Measurements from ENCODE around the gene UBAC1.
A peak's percentile ranks its signal among the peaks of the same experiment; 100 is the strongest.

Gene UBAC1, protein sequence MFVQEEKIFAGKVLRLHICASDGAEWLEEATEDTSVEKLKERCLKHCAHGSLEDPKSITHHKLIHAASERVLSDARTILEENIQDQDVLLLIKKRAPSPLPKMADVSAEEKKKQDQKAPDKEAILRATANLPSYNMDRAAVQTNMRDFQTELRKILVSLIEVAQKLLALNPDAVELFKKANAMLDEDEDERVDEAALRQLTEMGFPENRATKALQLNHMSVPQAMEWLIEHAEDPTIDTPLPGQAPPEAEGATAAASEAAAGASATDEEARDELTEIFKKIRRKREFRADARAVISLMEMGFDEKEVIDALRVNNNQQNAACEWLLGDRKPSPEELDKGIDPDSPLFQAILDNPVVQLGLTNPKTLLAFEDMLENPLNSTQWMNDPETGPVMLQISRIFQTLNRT

DNA sequence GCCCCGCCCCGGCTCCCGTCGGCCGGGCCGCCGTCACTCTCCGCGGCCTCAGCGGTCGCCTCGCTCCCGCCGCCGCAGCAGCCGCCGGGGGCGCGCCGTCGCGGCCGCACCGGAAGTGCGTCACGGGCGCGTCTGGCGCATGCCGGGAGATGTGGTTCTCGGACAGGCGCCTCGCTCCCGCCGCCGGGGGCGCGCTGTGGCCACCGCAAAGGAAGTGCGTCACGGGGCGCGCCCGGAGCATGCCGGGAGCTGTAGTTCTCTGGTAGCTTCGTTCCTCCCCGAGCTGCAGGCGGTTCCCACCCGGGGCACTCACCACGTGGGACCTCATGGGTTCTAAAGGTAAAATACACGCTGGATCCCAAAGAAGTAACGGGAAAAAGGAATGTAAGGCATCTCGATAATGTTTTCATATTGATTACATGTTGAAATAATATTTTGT, at the start of gene UBAC1:
Gene UBAC1, minus strand, starts transcription at position 97 of the 439 bp plus-strand sequence. CDS start 211 bp downstream, outside the sequence.
- peak; percentile 95 for DNase-seq

DNA sequence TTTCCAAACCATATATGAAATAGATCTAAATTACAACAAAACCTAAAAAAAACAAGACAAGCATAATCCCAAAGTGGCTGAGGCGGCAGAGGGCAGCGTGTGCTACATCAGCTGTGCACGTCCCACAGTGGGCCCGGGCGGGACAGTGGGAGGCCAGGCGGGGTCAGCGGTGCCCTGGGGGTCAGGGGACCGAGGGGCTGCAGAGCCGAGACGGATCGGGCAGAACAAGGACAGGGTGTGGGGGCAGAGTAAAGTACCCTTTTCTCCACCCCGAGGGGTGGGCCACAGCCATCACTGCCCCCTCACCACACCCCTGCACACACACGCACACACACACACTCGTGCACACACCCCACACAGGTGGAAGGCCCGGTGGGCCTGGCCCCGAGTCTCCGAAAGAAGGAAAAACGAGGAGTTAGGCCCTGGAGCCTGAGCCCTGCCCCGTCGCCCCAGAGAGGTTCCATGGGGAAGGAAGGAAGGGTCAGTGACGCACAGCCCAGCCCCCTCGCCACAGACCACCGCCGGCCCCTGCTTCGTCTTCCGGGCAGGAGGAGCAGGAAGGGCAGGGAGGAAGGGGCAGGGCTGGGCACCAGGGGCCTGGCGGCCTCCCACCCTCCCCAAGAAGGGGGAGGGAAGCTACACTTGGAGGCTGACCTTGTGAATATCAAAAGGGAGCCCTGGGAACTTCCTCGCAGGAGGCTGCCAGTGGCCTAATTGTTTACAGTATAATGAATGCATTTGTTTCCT, 49.6 kb upstream of the UBAC1 start:
- no peak for DNase-seq

DNA sequence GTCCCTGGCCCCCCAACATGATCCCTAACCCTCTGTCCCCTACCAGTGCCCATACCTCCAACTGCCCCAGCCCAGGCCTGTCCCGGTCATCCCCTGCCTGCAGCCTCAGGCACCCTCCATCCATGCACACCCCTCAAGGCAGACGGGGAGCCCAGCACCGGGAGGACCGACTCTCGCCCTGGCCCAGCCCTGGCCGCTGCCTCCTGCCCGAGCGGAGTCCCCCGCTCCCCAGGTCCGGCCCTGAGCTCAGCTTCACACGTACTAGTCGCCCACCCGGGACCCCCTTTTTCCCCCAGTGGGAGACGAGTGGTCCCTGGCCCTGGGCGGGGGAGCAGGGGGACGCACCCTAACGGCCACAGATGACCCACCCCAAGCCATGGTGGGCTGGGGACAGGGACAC, 49.0 kb upstream of the UBAC1 start:
- DNase-seq, result no peak

DNA sequence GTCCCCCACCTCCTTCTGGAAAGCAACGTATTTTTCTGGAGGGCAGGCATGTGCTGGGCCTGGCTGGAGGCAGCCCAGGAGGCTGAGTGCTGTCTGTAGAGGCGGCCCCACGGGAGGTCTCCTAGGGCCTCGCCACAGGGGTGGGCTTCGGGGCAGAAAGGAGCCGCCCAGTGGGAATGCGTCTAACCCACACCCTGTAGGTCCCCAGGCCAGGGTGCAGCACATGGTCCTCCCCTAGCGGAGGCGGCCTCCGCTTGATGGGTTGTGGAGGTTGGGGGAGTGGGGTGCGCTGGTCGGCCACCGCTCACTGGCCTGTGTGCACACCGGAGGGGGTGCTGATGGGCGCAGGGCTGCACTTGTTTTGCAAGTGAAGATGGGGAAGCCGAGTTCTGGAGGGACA, 48.3 kb upstream of the UBAC1 start:
- DNase-seq, result no peak

DNA sequence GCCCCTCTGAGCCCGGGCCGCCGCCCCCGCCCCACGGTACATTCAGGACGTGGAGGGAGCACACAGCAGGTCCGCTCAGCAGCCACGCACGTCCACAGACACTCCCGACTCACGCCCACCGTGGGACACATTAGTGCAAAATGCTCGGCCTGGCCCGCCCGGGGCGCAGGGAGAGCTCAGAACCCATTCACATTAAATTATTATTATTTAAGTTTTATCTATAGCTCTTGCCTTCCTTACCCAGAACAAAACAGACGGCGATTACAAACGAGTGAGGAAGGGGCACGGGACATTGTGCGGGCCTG, 47.5 kb upstream of the UBAC1 start:
- no peak for DNase-seq

DNA sequence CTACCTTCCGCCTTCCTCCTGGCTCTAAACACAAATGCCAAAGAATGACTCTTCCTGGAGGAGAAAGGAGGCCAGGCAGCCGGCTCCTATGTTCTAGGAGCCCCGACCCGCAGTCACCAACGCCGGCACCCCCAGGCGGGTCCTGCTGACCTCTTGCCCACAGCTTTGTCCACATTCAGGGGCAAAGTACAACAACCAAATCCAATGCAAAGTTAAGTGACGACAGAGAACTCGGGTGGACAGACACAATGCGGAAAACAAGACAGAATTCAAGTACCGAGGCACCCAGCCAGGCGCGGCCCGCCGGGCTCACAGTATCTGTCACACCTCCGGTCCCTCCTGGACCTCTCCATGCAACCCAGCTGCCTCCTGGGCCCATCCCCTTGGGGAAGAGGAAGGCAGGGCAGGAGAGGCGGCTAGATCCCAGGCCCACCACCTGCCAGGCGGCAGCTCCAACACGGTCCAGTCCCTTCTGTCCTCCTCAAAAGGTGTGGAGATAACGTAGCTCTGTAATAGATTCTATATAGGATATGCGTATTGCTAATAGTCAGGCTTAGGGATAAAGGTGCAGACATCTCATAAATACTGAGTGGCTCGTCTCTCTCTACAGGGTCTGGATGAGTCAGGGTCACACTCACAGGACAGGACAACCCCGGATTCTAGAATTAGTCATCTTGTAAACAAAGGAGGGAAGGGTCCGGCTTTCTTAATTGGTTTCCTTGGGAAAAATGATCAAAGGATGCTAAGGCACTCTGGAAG, 46.9 kb upstream of the UBAC1 start:
- no peak for DNase-seq

DNA sequence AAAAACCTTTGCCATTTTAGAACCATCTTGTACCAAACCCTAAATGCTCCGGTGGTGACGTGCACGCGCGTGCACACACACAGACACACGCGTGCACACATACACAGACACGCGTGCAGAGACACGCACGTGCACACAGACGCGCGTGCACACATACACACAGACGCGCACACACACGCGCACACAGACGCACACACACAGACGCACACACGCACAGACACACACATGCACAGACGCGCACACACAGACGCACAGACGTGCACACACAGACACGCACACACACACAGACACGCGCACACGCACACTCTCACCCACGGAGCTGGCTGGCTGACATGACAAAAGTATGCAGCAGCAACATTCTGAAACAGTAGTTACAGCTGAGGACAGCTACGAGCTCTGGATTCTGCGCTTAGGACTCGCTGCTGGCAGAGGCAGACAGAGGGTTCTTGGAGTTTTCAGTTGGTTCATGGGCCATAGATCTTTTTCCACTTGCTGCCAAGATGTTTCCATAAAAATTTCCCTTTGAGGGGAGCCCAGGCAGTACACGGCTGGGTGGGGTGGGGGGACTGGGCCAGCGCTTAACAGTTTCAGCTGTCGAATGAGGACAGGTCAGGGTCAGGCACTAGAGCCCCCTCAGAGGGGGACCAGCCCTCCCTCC, 46.2 kb upstream of the UBAC1 start:
- no peak for DNase-seq

DNA sequence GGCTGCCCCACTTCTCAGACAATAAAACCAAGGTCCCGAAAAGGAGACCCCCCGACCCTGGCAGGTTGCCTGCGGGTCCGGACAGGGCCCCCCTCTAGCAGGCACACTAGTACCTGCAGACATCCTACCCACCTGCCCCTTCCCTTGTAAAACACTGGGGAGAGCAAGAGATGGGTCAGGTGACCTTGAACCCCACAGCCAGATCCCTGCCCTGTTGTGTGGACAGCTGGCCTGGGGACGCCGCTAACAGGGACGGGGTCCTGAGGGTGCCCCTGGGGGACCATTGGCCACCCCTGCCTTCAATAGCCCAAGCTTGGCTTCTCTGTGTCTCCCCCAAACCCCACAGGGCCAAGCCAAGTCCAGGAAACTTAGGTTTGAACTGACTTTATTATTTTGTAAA, 45.0 kb upstream of the UBAC1 start:
- no peak for DNase-seq

DNA sequence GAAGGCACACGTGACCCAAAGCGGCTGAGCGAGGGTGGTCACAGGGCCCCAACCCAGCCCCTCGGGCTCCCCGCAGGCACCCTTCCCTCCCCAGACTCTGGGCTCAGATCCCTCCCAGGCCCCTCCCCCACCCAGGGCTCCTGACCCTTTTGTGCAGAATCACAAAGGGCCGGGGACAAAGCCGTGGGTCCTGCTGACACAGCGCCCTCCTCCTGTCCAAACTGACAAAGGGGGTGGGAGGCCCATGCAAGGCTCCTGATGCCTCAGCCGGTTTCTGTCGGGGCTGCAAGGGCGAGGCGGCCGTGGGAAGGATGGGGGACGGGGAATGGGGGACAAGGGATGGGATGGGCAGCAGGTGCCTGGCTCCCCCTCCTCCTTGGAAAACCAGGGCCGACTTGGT, 43.5 kb upstream of the UBAC1 start:
- no peak for DNase-seq

DNA sequence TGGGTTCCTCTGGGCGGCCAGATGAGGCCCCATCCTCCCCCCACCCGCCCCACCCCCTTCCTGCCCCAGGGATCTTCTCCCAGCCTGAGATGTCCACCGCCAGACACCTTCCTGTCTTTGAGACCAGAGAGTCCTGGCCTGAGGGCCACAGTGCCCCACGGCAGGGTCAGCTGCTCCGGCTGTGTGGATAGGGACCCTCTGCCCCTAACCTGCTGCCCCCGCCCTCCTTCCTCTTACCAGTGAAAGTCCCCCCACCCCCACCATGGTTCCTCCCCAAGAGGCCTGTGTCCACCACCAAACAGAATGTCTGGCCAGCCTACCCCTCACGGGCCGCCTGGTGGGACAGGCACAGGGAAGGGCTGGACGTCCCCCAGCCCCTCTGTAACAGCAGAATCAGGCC, 43.0 kb upstream of the UBAC1 start:
- DNase-seq, result no peak

DNA sequence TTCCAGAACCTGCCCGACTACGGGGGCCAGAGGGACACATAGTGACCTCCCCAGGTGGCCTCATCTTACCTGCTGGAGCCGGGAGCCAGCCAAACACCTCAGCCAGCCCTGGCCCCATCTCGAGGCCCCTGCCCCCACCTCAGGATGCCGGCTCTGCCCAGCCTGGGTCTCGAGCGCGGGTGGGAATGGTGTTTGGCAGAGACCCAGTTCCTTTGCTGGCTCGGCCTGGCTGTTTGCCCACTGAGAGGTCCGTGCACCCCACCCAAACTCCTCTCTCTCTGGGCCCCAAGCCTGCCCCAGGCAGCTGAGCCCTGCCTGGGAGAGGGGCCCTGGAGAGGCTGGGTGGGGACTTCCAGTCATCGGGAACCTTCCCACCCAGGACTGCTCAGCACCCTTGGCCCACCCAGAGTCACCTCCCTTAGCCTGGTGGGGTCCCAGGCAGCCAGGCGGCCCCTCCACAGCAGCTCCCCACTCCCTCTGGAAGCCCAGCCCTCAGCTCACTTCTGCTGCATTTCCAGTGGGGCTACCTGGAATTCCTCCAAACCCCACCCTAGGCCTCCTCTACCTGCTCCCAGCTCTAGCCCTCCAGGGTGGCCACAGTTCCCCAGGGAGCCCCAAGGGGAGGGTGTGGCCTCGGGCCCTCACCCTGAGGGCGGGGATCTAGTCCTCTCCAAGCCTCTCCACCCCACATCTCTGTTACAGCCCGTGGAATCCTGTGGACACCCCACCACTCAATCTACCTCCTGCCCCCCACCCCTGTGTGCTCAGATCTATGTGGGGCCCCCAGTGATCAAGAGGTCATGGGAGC, 42.4 kb upstream of the UBAC1 start:
- DNase-seq, result no peak

DNA sequence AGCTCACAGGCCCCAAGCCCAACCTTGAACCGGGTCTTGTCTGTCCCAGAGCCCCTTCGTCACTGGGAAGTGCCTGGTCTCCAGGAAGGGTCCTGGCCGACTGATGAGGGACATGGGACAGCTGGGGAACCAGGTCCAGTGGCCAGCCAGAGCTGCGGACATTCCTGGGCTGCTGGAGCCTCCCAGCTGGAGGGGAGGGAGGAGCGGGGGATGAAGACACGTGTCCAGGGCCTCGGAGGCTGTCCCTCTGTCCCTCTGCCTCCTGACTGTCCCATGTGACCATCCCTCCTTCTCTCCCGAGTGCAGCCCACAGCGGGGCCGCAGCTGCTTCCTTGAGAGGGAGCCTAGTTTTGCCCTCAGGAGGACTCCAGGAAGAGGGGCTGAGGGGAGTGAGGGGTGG, 41.7 kb upstream of the UBAC1 start:
- DNase-seq, result no peak

DNA sequence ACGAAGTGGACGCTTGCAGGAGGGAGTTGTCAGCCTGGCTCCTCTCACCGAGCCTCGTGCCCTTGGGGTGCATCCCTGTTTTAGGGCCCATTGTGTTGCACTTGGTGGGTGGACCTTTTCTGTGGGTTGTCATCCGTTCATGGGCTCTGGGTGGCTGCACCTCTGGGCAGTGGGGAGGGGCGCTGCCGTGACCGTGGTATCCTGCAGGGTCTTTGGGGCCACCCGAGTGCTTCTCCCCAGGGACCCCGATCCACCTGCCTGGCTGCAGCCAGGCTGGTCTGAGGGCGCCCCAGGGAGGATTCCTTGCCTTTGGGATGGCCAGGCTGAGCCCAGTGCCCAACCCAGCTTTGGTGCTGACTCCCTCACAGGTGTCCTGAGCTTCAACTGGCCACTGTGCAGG, 41.0 kb upstream of the UBAC1 start:
- no peak for DNase-seq

DNA sequence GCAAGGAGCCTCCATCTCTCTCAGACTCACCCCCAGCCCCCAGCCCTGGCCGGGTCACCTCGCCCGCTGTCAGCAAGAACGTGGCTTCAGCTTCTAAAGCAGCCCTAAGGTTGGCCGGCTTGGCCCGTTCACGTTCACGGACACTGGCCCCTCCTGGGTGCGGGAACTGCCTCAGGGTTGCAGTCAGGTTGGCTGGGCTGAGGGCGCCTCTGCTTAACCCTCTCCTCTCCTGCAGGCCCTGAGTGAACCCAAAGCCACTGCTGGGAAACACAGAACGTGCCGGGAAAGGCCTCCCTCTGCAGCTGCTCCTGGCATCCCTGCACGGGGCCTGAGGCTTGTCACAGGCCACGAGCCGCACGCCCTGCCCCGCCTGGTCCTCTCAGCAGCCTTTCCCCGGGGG, 40.1 kb upstream of the UBAC1 start:
- no peak for DNase-seq

DNA sequence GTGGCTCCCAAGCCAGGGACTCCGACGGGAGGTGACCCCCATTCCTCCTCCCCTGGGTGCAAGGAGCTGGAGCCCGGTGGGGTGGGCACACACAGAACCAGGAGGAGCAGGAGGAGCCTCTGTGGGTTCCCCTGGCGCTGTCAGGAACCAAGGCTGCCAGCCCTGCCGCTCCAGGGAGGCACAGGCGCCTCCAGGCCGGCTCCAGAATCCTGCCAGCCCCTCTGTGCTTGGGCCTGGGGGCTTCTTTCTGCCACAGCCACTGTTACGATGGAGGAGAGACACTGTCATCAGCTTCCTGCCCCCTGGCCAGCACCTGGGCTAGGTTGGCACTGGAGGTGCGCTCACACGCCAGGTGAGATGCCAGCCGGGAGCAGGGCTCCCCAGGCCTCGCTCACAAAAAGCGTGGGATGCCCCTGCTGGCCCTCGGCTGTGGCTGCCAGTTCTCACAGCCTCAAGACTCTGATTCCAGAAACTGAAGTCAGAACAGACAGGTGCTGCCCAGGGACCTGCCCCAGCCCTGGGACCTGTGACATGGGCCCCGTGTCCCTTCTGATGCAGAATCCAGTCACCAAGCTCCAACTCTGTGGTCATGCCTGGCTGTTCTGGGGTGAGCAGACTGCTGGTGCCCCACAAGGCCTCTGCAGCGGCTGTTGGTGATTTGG, 37.4 kb upstream of the UBAC1 start:
- no peak for DNase-seq

DNA sequence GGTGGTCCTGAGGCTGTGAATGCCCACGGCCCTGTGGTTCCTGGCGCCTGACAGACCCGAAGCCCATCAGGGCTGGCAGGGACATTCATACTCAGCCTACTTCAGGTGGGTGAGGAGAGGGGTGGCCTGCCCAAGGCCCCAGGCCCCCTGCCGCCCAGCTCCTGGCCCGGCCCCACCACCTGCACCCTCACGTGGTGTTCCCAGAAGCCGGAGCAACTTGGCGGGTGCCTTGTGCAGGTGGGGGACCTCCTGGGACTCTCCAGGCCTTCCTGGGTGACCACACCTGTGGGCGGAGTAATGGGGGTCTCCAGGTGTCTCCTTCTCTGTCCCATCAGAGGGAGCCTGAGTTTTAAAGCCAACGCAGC, 36.8 kb upstream of the UBAC1 start:
- no peak for DNase-seq

DNA sequence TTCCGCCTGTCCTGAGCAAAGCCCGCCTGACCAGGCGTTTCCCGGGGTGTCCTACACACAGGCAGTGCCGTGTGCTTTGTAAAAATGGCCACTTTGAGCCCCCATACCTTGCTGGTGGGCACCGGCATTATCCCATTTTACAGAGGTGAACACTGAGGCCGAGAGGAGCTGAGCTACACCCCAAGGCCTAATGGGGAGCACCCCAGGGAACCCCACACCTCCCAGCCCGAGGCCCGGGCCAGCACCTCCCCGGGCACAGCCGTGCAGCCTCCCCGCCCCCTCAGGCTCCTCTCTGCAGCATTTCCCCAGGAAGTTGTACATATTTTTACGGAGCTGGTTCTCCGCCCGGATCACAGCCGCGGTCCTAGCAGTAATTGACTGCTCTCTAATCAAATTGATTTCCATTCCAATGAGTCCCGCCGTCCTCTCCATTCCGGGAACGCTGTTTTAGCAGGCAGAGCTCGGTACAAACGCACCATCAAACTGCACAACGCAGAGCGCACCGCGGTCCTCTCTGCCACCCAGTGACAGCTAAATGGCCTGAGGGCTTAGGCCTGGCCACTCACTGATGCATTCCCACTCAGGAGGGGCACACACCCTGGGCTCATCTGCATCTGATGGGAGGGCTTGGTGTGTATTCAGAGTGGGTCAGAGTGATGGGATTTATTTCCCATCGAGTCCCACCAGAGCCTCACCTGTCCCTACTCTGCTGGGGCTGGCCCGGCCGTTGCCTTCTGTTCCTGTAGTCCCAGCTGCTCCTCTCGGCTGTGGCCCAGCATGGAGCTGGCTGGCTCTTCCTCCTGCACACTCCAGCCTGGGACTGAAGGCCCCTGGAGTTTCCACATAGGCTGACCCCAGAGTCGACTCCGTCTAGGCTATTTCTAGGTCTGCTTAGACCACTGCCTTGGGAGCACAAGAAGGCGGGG, 36.2 kb upstream of the UBAC1 start:
- DNase-seq, result no peak

DNA sequence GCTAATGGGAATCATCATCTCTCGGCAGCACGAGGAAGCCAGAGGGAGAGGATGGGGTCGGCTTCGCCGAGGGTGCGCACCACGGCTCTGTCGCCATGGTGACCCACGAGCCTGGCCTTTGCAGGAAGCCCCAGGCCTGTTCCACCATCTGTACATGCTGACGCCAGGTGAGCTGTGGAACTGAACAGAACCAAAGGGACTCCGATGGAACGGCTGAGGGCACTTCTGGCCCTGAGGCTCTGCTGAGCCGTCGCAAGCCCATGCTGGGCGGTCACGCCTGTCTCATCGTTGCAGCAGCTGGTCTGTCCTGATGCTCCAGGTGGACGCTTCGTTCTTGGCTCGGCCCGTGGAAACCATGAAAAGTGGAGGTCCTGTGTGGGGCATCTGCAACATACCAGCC, 34.6 kb upstream of the UBAC1 start:
- DNase-seq, result no peak

DNA sequence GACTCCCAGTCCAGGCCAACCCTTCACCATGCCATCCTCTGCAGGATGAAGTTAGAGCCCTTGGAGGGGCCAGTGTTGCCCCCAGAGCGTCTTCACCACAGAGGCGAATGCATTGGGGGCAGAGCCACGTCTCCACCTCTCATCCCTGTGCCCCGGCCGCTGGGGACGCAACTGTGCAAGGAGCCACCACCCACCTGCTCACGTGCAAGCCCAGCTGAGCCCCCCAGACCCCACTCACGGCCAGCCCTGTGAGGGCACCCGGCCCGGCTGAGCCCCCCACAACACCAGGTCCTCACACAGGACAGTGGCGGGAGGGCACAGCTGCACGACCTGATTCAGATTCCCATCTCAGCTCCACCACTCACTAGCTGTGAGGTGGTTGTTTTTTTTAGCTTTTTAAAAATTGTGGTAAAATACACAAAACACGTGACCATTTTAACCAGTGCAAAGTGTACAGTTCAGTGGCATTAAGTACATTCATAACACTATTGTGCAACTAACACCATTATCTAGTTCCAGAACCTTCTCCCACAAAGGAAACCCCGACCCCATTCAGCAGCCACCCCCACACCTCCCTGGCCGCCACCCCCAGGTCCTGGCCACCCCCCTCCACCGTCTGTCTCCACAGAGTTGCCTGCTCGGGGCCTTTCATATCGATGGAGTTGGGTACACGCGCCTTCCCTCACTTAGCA, 33.5 kb upstream of the UBAC1 start:
- no peak for DNase-seq
